ENCODE results near the gene ARTN. TPM values are rescaled to one million over a fixed set of nuclear protein-coding genes. Genes with fewer than 3 reads are reported as not detected.
A peak's percentile ranks its signal among the peaks of the same experiment; 100 is the strongest.

Gene ARTN
- total RNA-seq, 2 donors from 2014 or later = 4.1 to 5.4 TPM

DNA sequence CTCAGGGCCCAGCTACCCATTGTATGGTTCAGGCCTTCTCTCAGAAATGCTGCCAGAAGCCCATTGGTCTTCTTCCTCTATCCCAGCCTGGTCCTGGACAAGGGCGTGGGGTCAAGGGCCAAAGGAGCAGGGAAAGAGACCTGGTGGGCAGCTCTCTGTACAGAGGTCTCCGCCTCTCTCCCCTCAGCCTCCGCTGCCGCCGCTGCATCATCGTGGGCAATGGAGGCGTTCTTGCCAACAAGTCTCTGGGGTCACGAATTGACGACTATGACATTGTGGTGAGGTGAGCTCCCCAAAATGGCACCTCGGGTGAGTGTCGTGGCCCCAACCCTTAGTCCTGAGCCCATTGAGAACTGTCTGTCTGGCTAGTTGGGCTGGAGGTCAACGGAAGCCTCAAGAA is 34.6 kb upstream of the ARTN start:
- no peaks in the 10 kb centered on the region for H3K9me3 ChIP-seq
- H3K27me3 ChIP-seq (replicated peaks; ENCODE audit: insufficient read depth) = no peaks in the 10 kb centered on the region
- H3K4me1 ChIP-seq (replicated peaks) = no peaks in the 10 kb centered on the region
- no peak overlapping the region for H3K4me3 ChIP-seq
- intact Hi-C loops (cut with DNase I) = no loop called here
- TF ChIP-seq POLR2AphosphoS5 (IDR thresholded peaks at IDR 0.05) (no peak), POLR2A (IDR thresholded peaks at IDR 0.05) (no peak)
- TF ChIP-seq, protein P1, sequence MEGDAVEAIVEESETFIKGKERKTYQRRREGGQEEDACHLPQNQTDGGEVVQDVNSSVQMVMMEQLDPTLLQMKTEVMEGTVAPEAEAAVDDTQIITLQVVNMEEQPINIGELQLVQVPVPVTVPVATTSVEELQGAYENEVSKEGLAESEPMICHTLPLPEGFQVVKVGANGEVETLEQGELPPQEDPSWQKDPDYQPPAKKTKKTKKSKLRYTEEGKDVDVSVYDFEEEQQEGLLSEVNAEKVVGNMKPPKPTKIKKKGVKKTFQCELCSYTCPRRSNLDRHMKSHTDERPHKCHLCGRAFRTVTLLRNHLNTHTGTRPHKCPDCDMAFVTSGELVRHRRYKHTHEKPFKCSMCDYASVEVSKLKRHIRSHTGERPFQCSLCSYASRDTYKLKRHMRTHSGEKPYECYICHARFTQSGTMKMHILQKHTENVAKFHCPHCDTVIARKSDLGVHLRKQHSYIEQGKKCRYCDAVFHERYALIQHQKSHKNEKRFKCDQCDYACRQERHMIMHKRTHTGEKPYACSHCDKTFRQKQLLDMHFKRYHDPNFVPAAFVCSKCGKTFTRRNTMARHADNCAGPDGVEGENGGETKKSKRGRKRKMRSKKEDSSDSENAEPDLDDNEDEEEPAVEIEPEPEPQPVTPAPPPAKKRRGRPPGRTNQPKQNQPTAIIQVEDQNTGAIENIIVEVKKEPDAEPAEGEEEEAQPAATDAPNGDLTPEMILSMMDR (IDR thresholded peaks at IDR 0.05) = no peak
- no peak for DNase-seq (ENCODE audit: low spot score)
- H3K36me3 ChIP-seq = no peaks in the 10 kb centered on the region
- WGBS = over 99% methylated on average over 12 of the region's 12 CpGs
- H3K27ac ChIP-seq = no peak overlapping the region

DNA sequence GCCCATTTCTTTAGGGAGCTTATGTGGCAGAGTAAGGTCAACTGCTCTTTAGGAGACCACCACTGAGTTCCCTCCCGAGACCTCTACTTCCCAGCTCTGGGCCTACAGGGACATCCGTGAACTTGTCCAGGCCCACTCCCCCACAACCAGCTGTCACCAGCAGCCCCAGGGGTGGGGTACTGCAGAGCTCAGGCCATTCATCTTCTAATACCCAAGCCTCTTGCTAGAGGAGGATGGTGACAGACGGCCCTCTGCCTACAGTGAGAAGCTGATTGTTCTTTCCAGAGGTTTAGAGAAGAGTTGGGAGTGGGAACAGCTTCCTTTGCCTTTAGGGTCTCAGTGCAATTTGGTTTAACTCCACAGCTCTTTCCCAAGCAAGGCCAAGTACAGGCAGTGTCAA is 33.2 kb upstream of the ARTN start:
- Histone ChIP-seq H3K36me3 (no peaks in the 10 kb centered on the region), H3K4me1 (replicated peaks) (no peaks in the 10 kb centered on the region), H3K4me3 (no peak overlapping the region), H3K9me3 (no peaks in the 10 kb centered on the region), H3K27me3 (replicated peaks; ENCODE audit: insufficient read depth) (no peaks in the 10 kb centered on the region), H3K27ac (no peak overlapping the region)
- intact Hi-C loops (cut with DNase I) = no loop called here
- WGBS = 94% methylated on average over 3 of the region's 3 CpGs
- TF ChIP-seq, protein P1 (IDR thresholded peaks at IDR 0.05) = no peak
- TF ChIP-seq POLR2A (IDR thresholded peaks at IDR 0.05) (no peak), POLR2AphosphoS5 (IDR thresholded peaks at IDR 0.05) (no peak)
- no peak for DNase-seq (ENCODE audit: low spot score)

DNA sequence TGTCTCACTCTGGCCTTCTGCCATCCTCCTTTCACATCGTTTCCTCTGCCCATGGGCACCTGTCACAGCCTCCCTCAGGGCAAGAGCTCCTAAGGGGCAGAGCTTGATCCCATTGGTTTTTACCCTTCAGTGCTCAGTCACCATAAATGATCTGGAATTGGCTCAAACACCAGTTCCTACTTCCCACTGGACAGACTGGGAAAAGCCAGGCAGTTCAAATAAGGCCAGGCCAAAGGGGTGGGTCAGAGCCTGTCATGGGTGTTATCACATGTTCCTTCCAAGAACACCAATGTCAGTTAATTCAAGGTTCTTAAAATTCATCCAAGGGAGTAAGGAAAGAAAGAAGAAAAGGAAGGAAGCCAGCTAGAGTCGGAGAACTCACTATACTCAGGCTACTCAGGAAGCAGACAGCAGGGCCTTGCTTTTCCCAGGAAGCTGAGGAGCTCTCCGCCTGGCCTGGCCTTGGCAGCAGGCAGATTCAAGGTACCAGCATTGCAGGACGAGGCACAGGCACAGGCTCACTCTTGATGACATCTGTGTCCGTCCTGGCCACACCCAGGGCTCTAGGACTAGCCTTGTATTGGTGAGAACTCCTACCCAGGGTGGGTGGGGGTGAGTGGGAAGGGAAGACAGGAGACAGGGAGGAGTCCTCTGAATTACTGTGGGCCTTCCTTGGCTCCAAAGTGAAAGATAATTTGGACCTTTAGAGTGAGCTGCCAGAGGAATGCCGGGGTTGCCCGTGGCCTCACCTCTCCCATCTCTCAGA is 32.2 kb upstream of the ARTN start:
- DNase-seq (ENCODE audit: low spot score) = no peak
- intact Hi-C loops (cut with DNase I) = no loop called here
- Histone ChIP-seq H3K27ac (no peak overlapping the region), H3K36me3 (no peaks in the 10 kb centered on the region), H3K4me3 (no peak overlapping the region), H3K9me3 (no peaks in the 10 kb centered on the region), H3K4me1 (replicated peaks) (no peaks in the 10 kb centered on the region), H3K27me3 (replicated peaks; ENCODE audit: insufficient read depth) (no peaks in the 10 kb centered on the region)
- 75% methylated on average over 7 of the region's 7 CpGs for WGBS
- no peak for TF ChIP-seq POLR2A (IDR thresholded peaks at IDR 0.05)
- no peak for TF ChIP-seq POLR2AphosphoS5 (IDR thresholded peaks at IDR 0.05)
- TF ChIP-seq, protein P1 (IDR thresholded peaks at IDR 0.05) = no peak

DNA sequence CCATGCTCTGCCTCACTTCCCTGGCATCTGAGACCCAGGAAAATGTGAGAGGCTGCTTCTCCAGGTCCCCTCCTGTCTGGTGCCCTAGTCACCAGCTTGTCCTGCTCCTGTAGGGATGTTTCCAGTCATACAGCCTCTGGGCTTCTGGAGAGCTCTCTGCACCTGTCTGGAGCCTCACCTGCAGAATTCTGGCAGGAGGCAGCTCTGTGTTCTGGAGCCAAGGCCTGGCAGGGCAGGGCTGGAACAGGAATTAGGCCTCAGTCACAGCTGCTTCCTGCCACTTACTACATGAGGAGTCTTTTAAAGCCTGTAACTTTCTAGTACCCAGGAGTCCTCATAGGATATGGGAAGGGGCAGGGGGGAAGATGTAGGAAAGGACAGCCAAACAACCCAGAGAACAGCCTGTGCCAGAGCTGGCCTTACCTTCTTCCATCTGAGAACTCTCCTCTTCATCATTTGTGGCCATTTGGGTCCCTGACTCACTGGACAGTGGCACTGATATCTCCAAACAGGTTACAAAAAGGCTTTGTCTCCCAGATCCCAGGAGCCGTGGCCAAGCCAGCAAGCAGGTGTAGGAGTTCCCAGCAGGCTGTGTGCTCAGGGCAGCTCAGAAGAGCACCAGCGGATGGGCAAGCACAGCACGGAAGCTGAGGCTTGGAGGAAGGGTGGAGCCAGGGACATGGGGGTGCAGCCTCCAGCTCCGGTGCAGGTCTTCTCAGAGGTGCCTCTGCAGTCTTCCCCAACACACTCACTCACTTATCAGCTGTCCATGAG is 31.4 kb upstream of the ARTN start:
- intact Hi-C loops (cut with DNase I) = no loop called here
- no peak overlapping the region for H3K4me3 ChIP-seq
- H3K4me1 ChIP-seq (replicated peaks) = no peaks in the 10 kb centered on the region
- 70% methylated on average over 4 of the region's 4 CpGs for WGBS
- TF ChIP-seq, protein P1 (IDR thresholded peaks at IDR 0.05) = no peak
- TF ChIP-seq POLR2A (IDR thresholded peaks at IDR 0.05) (no peak), POLR2AphosphoS5 (IDR thresholded peaks at IDR 0.05) (no peak)
- H3K27me3 ChIP-seq (replicated peaks; ENCODE audit: insufficient read depth) = no peaks in the 10 kb centered on the region
- DNase-seq (ENCODE audit: low spot score) = peak; percentile 25
- no peaks in the 10 kb centered on the region for H3K9me3 ChIP-seq
- H3K27ac ChIP-seq = no peak overlapping the region
- no peaks in the 10 kb centered on the region for H3K36me3 ChIP-seq
